ENCODE data around the gene GHR.

- TF ChIP-seq ZNF140 (tag by site-specific recombination; IDR thresholded peaks at IDR 0.05) = no peak
- TF ChIP-seq ZNF138 (tag by site-specific recombination; IDR thresholded peaks at IDR 0.05; ENCODE audit: borderline replicate concordance) = no peak
Measured at GRCh38 chr5:42750507-42750906, 327.3 kb downstream of the GHR start.
